HepG2 (cell line): Measurements from ENCODE around the gene EPN2. TPM values are rescaled to one million over a fixed set of nuclear protein-coding genes. Genes with fewer than 3 reads are reported as not detected.

Experiments
- ATAC-seq: fragments of 200-7000 bp; cut with Tn5 transposase; 3 replicates; pipeline ENCODE4 v1.9.1; 2020; ENCODE audit warnings: mild to moderate bottlenecking, moderate library complexity
- BruUV-seq: library from RNA; stranded (reverse); fragments of 400-500 nt; replicated peaks from 2 replicates; lab custom pipeline; 2021; lab: Mats Ljungman, UMichigan
- CTCF ChIA-PET: fragments of 300-600 bp; formaldehyde crosslinking; extraction: SDS; loops from one replicate; lab custom pipeline; 2021; ENCODE audit warnings: low total read pairs, inconsistent platforms, low intra/inter-chr PET ratio; lab: Yijun Ruan, JAX
- POLR2A ChIA-PET: fragments of 350-600 bp; sonication (Branson Sonifier 250); formaldehyde crosslinking; loops from one replicate; lab custom pipeline; 2020; ENCODE audit warnings: antibody characterized with exemption, inconsistent platforms; lab: Yijun Ruan, JAX
- DNase-seq: peaks from one replicate; pipeline ENCODE4 v3.0.0-alpha.2; 2015; ENCODE audit warnings: low spot score
- FAIRE-seq: peaks from 3 replicates; lab custom pipeline; 2011; peaks lifted over from hg19 to GRCh38; lab: Jason Lieb, UNC
- H2AFZ ChIP-seq: one replicate; pipeline ENCODE4 v1.6.1; 2011; ENCODE audit warnings: low read length, inconsistent platforms
- H3K27ac ChIP-seq: fragments of 300-600 bp; 3 replicates; pipeline ENCODE4 v1.8.0; 2011; ENCODE audit warnings: mixed run types, mild to moderate bottlenecking, mixed read lengths, low read length, inconsistent platforms; ENCODE audit not compliant: insufficient read depth; ENCODE audit errors: extremely low read length
- H3K27me3 ChIP-seq, 2 experiments: fragments of 200-600 bp in 1 of 2; 2 replicates in 1 of 2; 3 replicates in 1 of 2; pipeline versions ENCODE4 v1.6.0 to v1.8.0; 2011; ENCODE audit warnings: low read length in 2 of 2, mild to moderate bottlenecking in 2 of 2, moderate library complexity in 2 of 2, inconsistent platforms in 1 of 2; ENCODE audit not compliant: insufficient read depth in 2 of 2, control insufficient read depth in 1 of 2
- H3K36me3 ChIP-seq, 2 experiments: fragments of 200-600 bp in 1 of 2; replicated peaks in 1 of 2; 2 replicates in 1 of 2; 3 replicates in 1 of 2; pipeline versions ENCODE4 v1.5.1 to v1.8.0; 2011; ENCODE audit warnings: low read length in 2 of 2, inconsistent platforms in 1 of 2; ENCODE audit not compliant: insufficient read depth in 2 of 2, control insufficient read depth in 1 of 2
- H3K4me1 ChIP-seq: 2 replicates; pipeline ENCODE4 v1.5.1; 2012; ENCODE audit warnings: low read length, inconsistent platforms; ENCODE audit not compliant: insufficient read depth
- H3K4me2 ChIP-seq: 2 replicates; pipeline ENCODE4 v1.6.0; 2011; ENCODE audit warnings: low read depth, low read length, inconsistent platforms
- H3K4me3 ChIP-seq, 3 experiments: fragments of 200-600 bp in 1 of 3; sonication (generic), shearing (Covaris generic) in 1 of 3; replicated peaks in 1 of 3; 2 replicates each; pipeline ENCODE4 v1.5.1; 2011 to 2016; ENCODE audit warnings: low read length in 3 of 3, inconsistent platforms in 2 of 3, low read depth in 2 of 3, mild to moderate bottlenecking in 2 of 3, control low read depth in 1 of 3, mixed read lengths in 1 of 3; ENCODE audit not compliant: insufficient read depth in 1 of 3
- H3K79me2 ChIP-seq: one replicate; pipeline ENCODE4 v1.6.1; 2011; ENCODE audit warnings: low read length, inconsistent platforms; ENCODE audit not compliant: insufficient read depth
- H3K9ac ChIP-seq: 2 replicates; pipeline ENCODE4 v1.6.0; 2011; ENCODE audit warnings: mild to moderate bottlenecking, low read depth, low read length, inconsistent platforms; ENCODE audit not compliant: insufficient read depth
- H3K9me3 ChIP-seq: 2 replicates; pipeline ENCODE4 v1.5.1; 2012; ENCODE audit warnings: mild to moderate bottlenecking, low read length
- H4K20me1 ChIP-seq: 2 replicates; pipeline ENCODE4 v1.6.0; 2011; ENCODE audit warnings: inconsistent platforms, mild to moderate bottlenecking, low read length, moderate library complexity; ENCODE audit not compliant: insufficient read depth
- CENPT ChIP-seq: sonication (generic); formaldehyde crosslinking; IDR thresholded peaks from 2 replicates; pipeline ENCODE4 v1.8.0; 2022; ENCODE audit warnings: low read depth, mild to moderate bottlenecking, moderate library complexity, missing genetic modification reagents
- CREB3 ChIP-seq: sonication (generic); formaldehyde crosslinking; IDR thresholded peaks from 2 replicates; pipeline ENCODE4 v1.5.0; 2020; ENCODE audit warnings: missing genetic modification reagents
- ESRRA ChIP-seq: sonication (generic); formaldehyde crosslinking; IDR thresholded peaks from 2 replicates; pipeline ENCODE4 v1.5.1; 2020; ENCODE audit warnings: mild to moderate bottlenecking, low read depth, missing genetic modification reagents
- GPBP1L1 ChIP-seq: sonication (generic); formaldehyde crosslinking; IDR thresholded peaks from 2 replicates; pipeline ENCODE4 v1.5.0; 2020; ENCODE audit warnings: mild to moderate bottlenecking, missing genetic modification reagents
- KLF16 ChIP-seq, 2 experiments: sonication (generic) in 1 of 2; formaldehyde crosslinking in 1 of 2; IDR thresholded peaks; 2 replicates each; pipeline versions ENCODE4 v1.6.1 to v1.8.0; 2016 to 2023; ENCODE audit warnings: missing genetic modification reagents in 2 of 2, missing compliant biosample characterization in 1 of 2
- RARG ChIP-seq: sonication (generic); formaldehyde crosslinking; IDR thresholded peaks from 2 replicates; pipeline ENCODE4 v1.4.0; 2020; ENCODE audit warnings: low read depth, mild to moderate bottlenecking, missing genetic modification reagents
- REPIN1 ChIP-seq: sonication (generic); formaldehyde crosslinking; IDR thresholded peaks from 2 replicates; pipeline ENCODE4 v1.8.0; 2022; ENCODE audit warnings: missing genetic modification reagents, low read depth, mild to moderate bottlenecking, borderline replicate concordance
- RFX5 ChIP-seq: IDR thresholded peaks from 2 replicates; pipeline ENCODE4 v1.6.1; 2011; ENCODE audit warnings: low read depth, low read length, improper control_type of control experiment
- SNRNP70 ChIP-seq: fragments of 200-400 bp; formaldehyde crosslinking; IDR thresholded peaks from 2 replicates; pipeline ENCODE4 v1.6.1; 2017; ENCODE audit warnings: mild to moderate bottlenecking, low read depth, low read length, moderate library complexity
- SUZ12 ChIP-seq: fragments of 150-350 bp; IDR thresholded peaks from 2 replicates; pipeline ENCODE4 v1.6.1; 2014; ENCODE audit warnings: low read depth, low read length
- TCF12 ChIP-seq, 2 experiments: fragments of 450-650 bp in 1 of 2; sonication (generic) in 1 of 2; formaldehyde crosslinking in 1 of 2; IDR thresholded peaks; 2 replicates each; pipeline versions ENCODE4 v1.6.1 to v1.8.0; 2017 to 2022; ENCODE audit warnings: antibody characterized with exemption in 1 of 2, mild to moderate bottlenecking in 1 of 2, missing genetic modification reagents in 1 of 2, moderate library complexity in 1 of 2
- WIZ ChIP-seq: sonication (generic); formaldehyde crosslinking; IDR thresholded peaks from 2 replicates; pipeline ENCODE4 v1.5.1; 2020; ENCODE audit warnings: mild to moderate bottlenecking, missing genetic modification reagents
- ZBTB46 ChIP-seq: sonication (generic); formaldehyde crosslinking; IDR thresholded peaks from 2 replicates; pipeline ENCODE4 v1.4.0; 2020; ENCODE audit warnings: mild to moderate bottlenecking, missing genetic modification reagents, borderline replicate concordance
- ZNF124 ChIP-seq: sonication (generic); formaldehyde crosslinking; IDR thresholded peaks from 2 replicates; pipeline ENCODE4 v1.4.0; 2020; ENCODE audit warnings: missing genetic modification reagents
- ZNF44 ChIP-seq: sonication (generic); formaldehyde crosslinking; IDR thresholded peaks from 2 replicates; pipeline ENCODE4 v1.5.1; 2020; ENCODE audit warnings: mild to moderate bottlenecking, missing genetic modification reagents
- WGBS: methylation state at CpG from one replicate; pipeline ENCODE4 v1.1.6; 2017; ENCODE audit warnings: low lambda C conversion rate; 5-methylcytosine and 5-hydroxymethylcytosine counted together
- in situ Hi-C: cut with HindIII; loops from 2 replicates; pipeline ENCODE4 v1.10.0; 2017; ENCODE audit warnings: low pct_unique_long_range_greater_than_20kb; ENCODE audit not compliant: extremely low pct_ligation_motif_present
- intact Hi-C: fragments of 100-400 bp; cut with micrococcal nuclease; formaldehyde crosslinking; loops from one replicate; pipeline ENCODE4 v1.10.0; 2022; ENCODE audit not compliant: unreplicated experiment
- polyA plus RNA-seq, 8 experiments: library from polyadenylated mRNA; depleted of rRNA in 3 of 8; stranded (reverse) in 7 of 8; unstranded in 1 of 8; fragments of >200 nt; fragmentation: Illumina TruSeq in 4 of 8; extraction: Trizol in 4 of 8; gene quantifications; 2 replicates each; pipeline versions ENCODE4 v1.2.1 to v1.2.3, GENCODE V29; 2011 to 2016; ENCODE audit warnings: low read depth in 4 of 8, missing spikeins in 1 of 8, mixed read lengths in 1 of 8; ENCODE audit not compliant: insufficient read depth in 1 of 8
- total RNA-seq, 5 experiments: library from RNA; depleted of rRNA; stranded (reverse); fragments of >200 nt; fragmentation: Illumina TruSeq; extraction: Trizol; gene quantifications; 2 replicates each; pipeline ENCODE4 v1.2.3, GENCODE V29; 2016; ENCODE audit warnings: low read depth in 1 of 5

The EPN2 gene
- total and polyA plus RNA-seq, 2 of the 13 experiments (the other 11 are each of a cell fraction or from before 2014, with no cell fraction given): 7.8 to 19.2 TPM

- TF ChIP-seq CREB3 (CRISPR knock-in tag) (no peak), KLF16 (CRISPR knock-in tag; IDR thresholded peaks at IDR 0.05) (no peak), RFX5 (no peak), ZNF44 (CRISPR knock-in tag) (no peak), ZNF124 (CRISPR knock-in tag) (no peak)
These were observed 120.6 kb downstream of the EPN2 start (continued) for GRCh38 chr17:19357761-19358160.

GRCh38 chr17:19359151-19359550, 122.0 kb downstream of the EPN2 start:
- TF ChIP-seq ZBTB46 (CRISPR knock-in tag) (no peak), GPBP1L1 (CRISPR knock-in tag) (no peak), TCF12 (IDR thresholded peaks at IDR 0.05) (no peak), TCF12 (CRISPR knock-in tag; IDR thresholded peaks at IDR 0.05) (no peak), RARG (no peak), REPIN1 (CRISPR knock-in tag) (no peak), SNRNP70 (no peak), SUZ12 (no peak), ESRRA (no peak), CENPT (CRISPR knock-in tag) (no peak), WIZ (CRISPR knock-in tag) (no peak)
- H3K4me1 ChIP-seq: peaks cover 24% of the 10 kb centered on the region
- FAIRE-seq: no peak
- POLR2A ChIA-PET: interaction anchor here (1.3 to 4.3 kb wide), 3 partner anchors 13 to 21 kb away, joined by 3 to 12 read pairs (median 6); partner anchors contain the start of gene MAPK7
- peaks cover 7% of the 10 kb centered on the region for H3K79me2 ChIP-seq
- CTCF ChIA-PET: no interaction called here
- H3K4me3 ChIP-seq: no peak overlapping the region
- no peak overlapping the region for H3K9ac ChIP-seq
- H3K4me2 ChIP-seq: no peak overlapping the region
- no peak overlapping the region for H2AFZ ChIP-seq
- WGBS: 95% methylated on average over 7 of the region's 7 CpGs
- no peaks in the 10 kb centered on the region for H3K9me3 ChIP-seq
- H3K27me3 ChIP-seq: no peaks in the 10 kb centered on the region
- no peak for DNase-seq
- in situ Hi-C loops: no loop called here
- no peak overlapping the region for H3K27ac ChIP-seq
- H4K20me1 ChIP-seq: no peaks in the 10 kb centered on the region
- ATAC-seq: no peak
- intact Hi-C loops: no loop called here
- BruUV-seq: no TSS peak
- H3K36me3 ChIP-seq: peaks cover 8 to 16% of the 10 kb centered on the region in 2 experiments; a peak in 4 of 5 replicates
